NOMO-1 (cell line): ENCODE data around the gene LHX3.
"Not testable (repeated sequence)": the region's sequence is repeated elsewhere in the genome, so short reads cannot be mapped to it uniquely, and the experiment has no call there.

ENCODE experiments used
- DNase-seq, 2 experiments: peaks; one replicate each; lab custom pipeline; 2025; ENCODE audit not compliant: unreplicated experiment in 2 of 2; lab: John Stamatoyannopoulos, UW

LHX3 gene

DNA sequence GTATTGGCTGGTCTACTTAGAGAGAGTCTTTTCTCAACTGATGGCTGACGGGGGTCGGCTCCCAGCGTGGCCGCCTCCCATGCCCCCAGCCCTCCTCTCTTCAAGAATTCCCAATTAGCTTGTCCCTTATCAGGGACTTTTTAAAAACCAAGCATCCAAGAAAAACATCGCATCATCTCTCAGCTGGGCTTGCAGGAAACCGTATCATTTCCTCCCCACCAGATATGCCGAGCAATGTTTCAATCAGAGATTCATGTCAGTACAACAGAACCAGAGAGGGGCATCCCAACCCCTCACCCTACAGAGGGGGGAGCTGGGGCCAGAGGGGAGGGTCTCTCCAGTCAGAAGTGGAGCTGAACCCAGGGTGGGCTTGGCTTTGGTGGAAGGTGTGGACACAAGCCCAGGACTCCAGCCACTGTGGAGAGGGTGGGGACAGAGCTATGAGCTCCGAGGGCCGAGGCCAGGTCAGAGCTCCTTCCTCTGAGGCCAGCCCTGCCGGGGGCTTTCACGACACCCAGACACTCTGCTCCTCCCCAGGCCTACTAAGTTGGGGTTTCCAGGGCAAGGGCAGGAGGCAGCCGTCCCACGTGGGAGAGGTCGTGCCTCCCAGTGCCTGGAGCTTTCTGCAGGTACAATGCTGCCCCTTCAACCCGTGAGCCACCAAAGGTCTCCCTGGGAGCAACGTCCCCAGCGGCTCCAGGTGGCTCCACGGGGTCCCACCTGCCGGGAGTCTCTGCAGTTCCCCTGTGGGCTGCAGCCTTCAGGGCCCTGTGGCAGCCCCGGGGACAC, 47.3 kb downstream of the LHX3 start:
- no peak for DNase-seq

DNA sequence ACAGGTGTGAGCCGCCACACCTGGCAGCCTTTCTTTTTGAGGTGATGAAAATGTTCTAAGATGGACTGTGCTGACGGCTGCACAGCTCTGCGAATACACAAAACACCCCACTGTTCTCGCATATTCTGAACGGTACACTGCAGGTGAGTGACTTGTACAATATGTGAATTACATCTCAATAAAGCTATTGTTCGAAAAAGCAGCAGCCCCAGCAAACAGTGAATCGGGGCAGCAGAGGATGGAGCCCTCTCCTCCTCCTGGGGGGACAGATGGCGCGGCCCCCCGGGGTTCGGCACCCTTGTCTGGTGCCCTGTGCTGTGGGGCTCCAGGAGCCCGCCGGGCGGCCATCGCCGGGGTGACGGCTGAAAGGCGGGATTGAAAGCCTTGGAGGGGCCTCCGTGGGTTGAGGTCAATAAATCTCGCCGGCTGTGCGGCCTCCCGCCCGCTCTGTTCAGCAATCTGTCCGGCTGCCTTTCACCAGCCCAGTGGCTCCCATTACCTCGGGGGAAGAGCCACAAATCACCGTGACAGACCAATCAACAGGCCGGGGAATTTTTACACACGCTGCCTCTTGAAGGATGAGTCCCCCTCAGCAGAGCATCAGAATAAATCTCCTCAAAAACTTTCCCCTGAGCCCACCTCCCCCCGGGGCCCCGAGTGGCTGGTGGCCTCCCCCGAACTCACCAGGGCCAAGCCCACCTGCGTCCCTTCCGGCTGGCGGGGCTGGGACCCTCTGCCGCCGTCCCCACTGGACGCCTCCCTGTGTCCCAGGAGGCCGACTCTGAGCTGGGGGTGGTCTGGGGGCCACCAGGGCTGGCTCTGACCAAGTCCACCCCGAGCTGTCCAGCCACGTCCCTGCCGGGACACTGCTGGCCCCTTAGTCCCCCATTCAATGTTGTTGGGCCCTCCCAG, 48.5 kb downstream of the LHX3 start:
- DNase-seq, result no peak

- no peak for DNase-seq
Measured at GRCh38 chr9:136155576-136155975, 49.4 kb downstream of the LHX3 start.

GRCh38 chr9:136154943-136155342, 50.0 kb downstream of the LHX3 start:
- DNase-seq, result no peak

- no peak for DNase-seq
Measured at GRCh38 chr9:136153381-136154065, 51.4 kb downstream of the LHX3 start.

DNA sequence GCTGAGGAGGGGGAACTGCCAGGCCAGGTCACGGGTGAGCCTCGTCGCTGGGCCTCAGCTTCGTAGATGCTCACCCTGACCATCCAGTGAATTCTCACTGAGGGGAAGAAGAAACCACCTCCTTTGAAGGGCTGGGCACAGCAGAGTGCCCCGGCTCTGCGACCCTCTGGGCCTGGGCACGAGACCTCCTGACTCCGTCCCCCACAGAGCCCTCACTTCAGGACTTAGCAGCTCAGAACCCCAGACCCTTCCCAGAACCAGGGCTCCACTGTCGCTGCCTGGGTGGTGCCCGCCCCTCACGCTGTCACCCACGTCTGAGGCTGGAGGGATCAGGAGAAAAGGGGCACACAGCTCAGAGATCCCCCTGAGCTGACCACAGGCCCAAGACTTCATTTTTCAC, 52.0 kb downstream of the LHX3 start:
- no peak for DNase-seq

GRCh38 chr9:136152543-136152866, 52.4 kb downstream of the LHX3 start:
- DNase-seq, result no peak

- DNase-seq, result no peak
Measured at GRCh38 chr9:136151848-136152542, 52.9 kb downstream of the LHX3 start.

DNA sequence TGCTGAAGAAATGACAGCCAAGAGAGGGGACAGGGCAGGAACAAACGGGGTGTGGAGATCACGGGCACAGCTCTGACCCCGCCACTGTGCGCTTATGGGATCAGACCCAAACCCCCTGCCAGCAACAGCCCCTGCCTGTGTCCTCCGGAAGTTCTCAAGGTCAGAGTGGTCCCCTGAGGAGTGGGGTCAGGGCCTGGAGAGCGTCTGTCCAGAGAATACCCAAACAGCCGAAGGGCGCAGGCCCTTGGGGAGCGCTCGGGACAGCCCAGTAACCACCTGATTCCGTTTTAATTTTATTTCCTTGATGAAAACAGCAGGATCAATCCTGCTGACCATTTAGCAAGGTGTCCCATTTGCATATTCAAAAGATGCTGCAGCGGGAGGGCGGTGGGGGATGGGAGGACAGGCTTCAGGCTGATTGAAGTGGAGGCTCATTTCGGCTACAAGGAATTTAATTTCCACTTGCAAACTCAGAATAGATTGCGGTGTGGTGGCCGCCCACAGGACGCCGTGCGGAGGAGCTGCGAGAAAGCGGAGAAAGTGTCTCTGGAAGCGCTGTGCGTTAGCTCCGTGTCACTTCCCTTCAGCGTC, 53.6 kb downstream of the LHX3 start:
- no peak for DNase-seq

- not testable (repeated sequence) for DNase-seq
Measured at GRCh38 chr9:136150664-136151213, 54.2 kb downstream of the LHX3 start.

- DNase-seq, result no peak
Measured at GRCh38 chr9:136149853-136150252, 55.1 kb downstream of the LHX3 start.

GRCh38 chr9:136149337-136149736, 55.6 kb downstream of the LHX3 start:
- no peak for DNase-seq

DNA sequence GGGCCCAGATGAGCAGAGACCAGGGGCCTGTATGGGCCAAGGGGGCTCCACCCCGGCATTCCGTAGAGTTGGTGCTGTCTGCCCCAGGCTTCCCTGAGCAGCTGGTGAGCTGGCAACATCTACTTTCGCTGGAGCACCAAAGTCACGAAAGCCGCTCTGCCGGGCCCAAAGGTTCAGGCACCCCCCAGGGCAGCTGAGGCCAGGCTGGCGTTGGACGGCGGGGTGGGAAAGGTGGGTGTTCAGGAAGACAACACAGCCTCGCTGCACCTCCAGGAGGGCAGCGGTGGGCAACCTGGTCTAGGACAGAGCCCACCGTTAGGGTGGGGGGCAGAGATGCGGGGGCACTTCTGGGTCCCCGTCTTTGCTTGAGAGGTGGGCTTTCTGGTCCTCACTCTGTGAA, 56.2 kb downstream of the LHX3 start:
- DNase-seq, result no peak

- DNase-seq, result no peak
Measured at GRCh38 chr9:136147890-136148714, 56.8 kb downstream of the LHX3 start.

- DNase-seq, result no peak
Measured at GRCh38 chr9:136147038-136147889, 57.7 kb downstream of the LHX3 start.
